Measurements from ENCODE around the gene BMAL2.

Gene BMAL2

GRCh38 chr12:27332714-27333402 lies at the start of gene BMAL2:
BMAL2 (plus strand) TSS chr12:27332836; CDS start chr12:27333073, 237 bp downstream.
- peak; percentile 57 for DNase-seq (ENCODE audit: low read depth)

GRCh38 chr12:27284021-27284420 lies 48.6 kb upstream of the BMAL2 start:
- DNase-seq (ENCODE audit: low read depth), result no peak

- peak; percentile 84 for DNase-seq (ENCODE audit: low read depth)
Measured at GRCh38 chr12:27284751-27285150, 47.9 kb upstream of the BMAL2 start.

- peak; percentile 52 for DNase-seq (ENCODE audit: low read depth)
Measured at GRCh38 chr12:27285403-27285802, 47.2 kb upstream of the BMAL2 start.

GRCh38 chr12:27289414-27289813 lies 43.2 kb upstream of the BMAL2 start:
- peak; percentile 40 for DNase-seq (ENCODE audit: low read depth)

- DNase-seq (ENCODE audit: low read depth), result no peak
Measured at GRCh38 chr12:27290501-27291168, 42.0 kb upstream of the BMAL2 start.

- no peak for DNase-seq (ENCODE audit: low read depth)
Measured at GRCh38 chr12:27291862-27292261, 40.8 kb upstream of the BMAL2 start.

- DNase-seq (ENCODE audit: low read depth), result no peak
Measured at GRCh38 chr12:27292718-27293117, 39.9 kb upstream of the BMAL2 start.

- DNase-seq (ENCODE audit: low read depth), result peak; percentile 16
Measured at GRCh38 chr12:27293463-27293862, 39.2 kb upstream of the BMAL2 start.

- no peak for DNase-seq (ENCODE audit: low read depth)
Measured at GRCh38 chr12:27296674-27297073, 36.0 kb upstream of the BMAL2 start.

- no peak for DNase-seq (ENCODE audit: low read depth)
Measured at GRCh38 chr12:27297566-27297965, 35.1 kb upstream of the BMAL2 start.

GRCh38 chr12:27299102-27299501 lies 33.5 kb upstream of the BMAL2 start:
- no peak for DNase-seq (ENCODE audit: low read depth)

- DNase-seq (ENCODE audit: low read depth), result no peak
Measured at GRCh38 chr12:27300226-27300625, 32.4 kb upstream of the BMAL2 start.

GRCh38 chr12:27303139-27304111 lies 29.2 kb upstream of the BMAL2 start:
- peak; percentile 36 for DNase-seq (ENCODE audit: low read depth)

- no peak for DNase-seq (ENCODE audit: low read depth)
Measured at GRCh38 chr12:27304856-27305255, 27.8 kb upstream of the BMAL2 start.

GRCh38 chr12:27305673-27306456 lies 26.8 kb upstream of the BMAL2 start:
- DNase-seq (ENCODE audit: low read depth), result peak; percentile 57

GRCh38 chr12:27309293-27309994 lies 23.2 kb upstream of the BMAL2 start:
- no peak for DNase-seq (ENCODE audit: low read depth)

GRCh38 chr12:27309995-27310315 lies 22.7 kb upstream of the BMAL2 start:
- DNase-seq (ENCODE audit: low read depth), result no peak

- no peak for DNase-seq (ENCODE audit: low read depth)
Measured at GRCh38 chr12:27316947-27317346, 15.7 kb upstream of the BMAL2 start.

- DNase-seq (ENCODE audit: low read depth), result peak; percentile 83
Measured at GRCh38 chr12:27319409-27319808, 13.2 kb upstream of the BMAL2 start.

GRCh38 chr12:27319848-27320247 lies 12.8 kb upstream of the BMAL2 start:
- DNase-seq (ENCODE audit: low read depth), result no peak

Measured in EH (cell line).